ENCODE results near the gene CCDC71L.

Gene CCDC71L

DNA sequence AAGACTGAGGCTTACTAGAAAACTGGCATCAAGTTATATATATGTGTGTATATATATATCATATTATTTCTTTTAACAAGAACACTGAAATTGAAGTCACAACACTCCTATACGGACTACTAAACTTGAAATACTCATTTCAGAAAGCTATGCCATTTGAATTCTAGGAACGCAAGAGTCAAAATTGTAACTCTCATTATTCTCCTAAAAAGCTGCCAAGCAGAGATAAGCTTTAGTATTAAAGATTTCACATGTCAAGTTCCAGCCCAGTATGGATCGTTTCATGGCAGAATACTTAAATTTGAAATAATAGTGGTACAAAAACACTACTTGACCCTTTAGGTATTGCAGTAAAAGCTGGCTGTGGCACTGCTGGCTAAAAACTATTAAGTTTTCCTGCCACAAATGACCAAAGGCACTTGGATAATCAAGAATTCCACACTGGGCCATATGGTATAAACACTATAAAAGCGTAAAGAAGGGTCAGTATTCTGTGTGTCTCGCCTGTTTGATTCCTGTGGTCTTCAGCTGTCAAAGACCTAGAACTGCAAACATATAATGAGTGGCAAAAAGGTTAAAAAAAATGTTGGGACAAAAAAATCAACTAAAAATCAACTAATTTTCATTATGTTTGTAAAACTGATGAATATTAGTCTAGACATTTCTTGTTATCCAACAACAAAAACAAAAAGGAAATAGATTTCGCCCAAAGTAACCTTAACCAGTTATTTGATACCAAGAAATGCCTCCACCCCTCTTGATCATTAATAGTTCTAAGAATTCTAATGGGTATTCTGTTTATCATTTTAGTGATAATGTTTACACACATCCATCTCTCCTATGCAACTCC is 2.4 kb downstream of the CCDC71L start:
- peak; percentile 23 for DNase-seq

GRCh38 chr7:106657085-106657991 is 3.6 kb downstream of the CCDC71L start:
- peak; percentile 23 for DNase-seq

- no peak for DNase-seq
Observed at GRCh38 chr7:106655703-106656498, 5.1 kb downstream of the CCDC71L start.

GRCh38 chr7:106653488-106653887 is 7.5 kb downstream of the CCDC71L start:
- DNase-seq = no peak

DNA sequence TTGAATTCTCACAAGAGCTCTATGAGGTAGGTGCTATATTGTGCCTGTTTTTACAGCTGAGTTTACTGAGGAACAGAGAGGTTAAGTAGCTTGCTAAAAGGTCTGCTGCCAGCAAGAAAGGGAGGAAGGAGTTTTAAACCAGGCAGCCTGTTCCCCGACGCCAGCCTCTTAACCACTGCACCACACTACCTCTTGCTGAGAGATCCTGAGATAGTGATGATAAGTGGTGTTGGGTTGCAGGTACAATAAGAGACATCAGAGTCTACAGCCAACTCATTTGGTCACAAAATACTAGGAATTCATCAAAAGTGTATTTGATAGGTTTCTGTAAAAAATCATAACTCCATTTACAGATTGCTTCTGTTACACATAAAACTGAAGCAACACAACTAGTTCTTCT is 8.0 kb downstream of the CCDC71L start:
- DNase-seq = no peak

DNA sequence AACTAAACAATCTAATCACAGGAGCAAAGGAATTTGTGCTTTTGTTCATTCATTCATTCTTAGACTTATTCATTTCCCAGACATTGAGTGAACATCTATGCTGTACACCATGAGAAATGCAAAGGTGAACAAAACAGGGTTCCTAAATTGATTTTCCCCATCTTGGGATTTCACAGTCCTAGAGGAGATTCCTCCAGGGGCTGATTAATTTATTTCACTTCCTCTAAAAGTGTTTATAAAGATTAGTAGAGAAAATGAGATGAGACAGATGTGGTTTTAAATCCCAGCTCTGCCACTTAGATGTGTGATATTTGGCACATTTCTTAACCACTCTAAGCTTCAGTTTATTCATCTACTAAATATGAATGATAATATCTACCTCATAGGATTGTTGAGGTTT is 8.9 kb downstream of the CCDC71L start:
- no peak for DNase-seq

GRCh38 chr7:106646256-106646655 is 14.7 kb downstream of the CCDC71L start:
- no peak for DNase-seq

DNA sequence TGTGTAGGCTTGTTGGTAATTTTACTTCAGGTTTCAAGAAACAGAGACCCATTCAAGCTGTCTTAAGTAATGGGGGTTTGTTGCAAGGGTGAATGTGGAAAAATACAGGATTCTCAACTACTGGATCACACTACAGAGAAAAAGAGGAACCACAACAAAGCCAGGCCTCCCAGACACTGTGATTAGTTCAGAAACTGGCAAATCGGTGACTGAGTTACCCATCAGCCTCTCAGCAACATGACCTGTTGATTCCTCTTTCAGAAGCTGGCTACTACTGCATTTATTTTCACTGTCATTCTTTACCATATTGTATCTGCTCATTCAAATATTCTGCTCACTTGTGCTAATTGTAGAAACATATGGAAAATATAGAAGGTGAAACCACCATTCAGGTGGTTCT is 16.0 kb downstream of the CCDC71L start:
- DNase-seq = peak; percentile 62

- DNase-seq = no peak
Observed at GRCh38 chr7:106643216-106644000, 17.6 kb downstream of the CCDC71L start.

GRCh38 chr7:106641416-106641815 is 19.5 kb downstream of the CCDC71L start:
- DNase-seq = no peak

GRCh38 chr7:106640368-106641141 is 20.4 kb downstream of the CCDC71L start:
- no peak for DNase-seq

DNA sequence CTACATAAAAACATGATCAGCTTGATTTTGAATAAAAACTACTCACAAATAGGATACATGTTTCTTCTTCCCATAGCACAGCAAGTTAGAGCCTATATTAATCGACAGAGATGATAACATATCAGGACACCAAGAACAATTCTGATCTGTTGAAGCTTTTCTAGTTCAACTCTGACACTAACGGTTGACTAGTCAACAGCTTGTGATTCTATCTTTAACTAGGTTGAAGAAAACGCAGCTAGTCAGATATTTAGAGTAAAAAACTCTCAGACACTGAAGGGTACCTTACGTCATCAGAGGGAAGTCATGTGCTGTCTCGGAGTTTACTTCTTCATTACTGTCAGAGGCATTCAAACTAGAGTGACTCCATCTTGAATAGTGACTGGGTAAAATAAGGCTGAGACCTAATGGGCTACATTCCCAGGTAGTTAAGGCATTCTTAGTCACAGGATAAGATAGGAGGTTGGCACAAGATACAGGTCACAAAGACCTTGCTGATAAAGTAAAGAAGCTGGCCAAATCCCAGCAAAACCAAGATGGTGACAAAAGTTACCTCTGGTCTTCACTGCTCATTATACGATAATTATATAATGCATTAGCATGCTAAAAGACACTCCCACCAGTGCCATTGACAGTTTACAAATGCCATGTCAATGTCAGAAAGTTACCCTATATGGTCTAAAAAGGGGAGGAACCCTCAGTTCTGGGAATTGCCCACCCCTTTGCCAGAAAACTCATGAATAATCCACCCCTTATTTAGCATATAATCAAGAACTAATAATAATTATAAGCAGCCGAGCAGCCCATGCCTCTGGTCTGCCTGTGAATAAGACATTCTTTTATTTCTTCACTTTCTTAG is 21.3 kb downstream of the CCDC71L start:
- DNase-seq = no peak

DNA sequence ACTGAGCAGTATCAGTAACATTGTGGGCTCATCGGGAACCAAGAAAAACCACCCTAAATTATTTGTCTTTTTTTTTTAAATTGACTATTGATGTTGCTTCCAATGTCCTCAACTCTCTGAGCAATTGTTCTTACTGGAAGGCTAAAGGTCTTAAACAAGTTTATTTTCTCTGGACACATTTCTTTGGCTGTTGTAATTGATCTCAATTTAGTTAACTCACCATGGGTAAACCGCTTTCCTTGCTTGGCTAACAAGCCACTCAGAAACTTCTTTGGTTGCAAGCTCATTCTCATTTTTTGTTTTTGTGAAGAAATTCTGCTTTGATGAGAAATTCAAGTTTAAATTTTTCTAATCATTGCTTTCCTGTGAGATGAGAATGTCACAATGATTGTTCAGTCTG is 25.5 kb downstream of the CCDC71L start:
- no peak for DNase-seq

- no peak for DNase-seq
Observed at GRCh38 chr7:106634958-106635357, 26.0 kb downstream of the CCDC71L start.

DNA sequence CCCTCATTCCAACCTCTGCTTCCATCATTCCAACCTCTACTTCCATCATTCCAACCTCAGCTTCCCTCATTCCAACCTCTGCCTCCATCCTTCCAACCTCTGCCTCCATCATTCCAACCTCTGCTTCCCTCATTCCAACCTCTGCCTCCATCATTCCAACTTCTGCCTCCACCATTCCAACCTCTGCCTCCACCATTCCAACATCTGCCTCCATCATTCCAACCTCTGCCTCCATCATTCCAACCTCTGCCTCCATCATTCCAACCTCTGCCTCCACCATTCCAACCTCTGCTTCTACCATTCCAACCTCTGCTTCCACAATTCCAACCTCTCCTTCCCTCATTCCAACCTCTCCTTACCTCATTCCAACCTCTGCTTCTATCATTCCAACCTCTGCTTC is 30.3 kb downstream of the CCDC71L start:
- DNase-seq = no peak

DNA sequence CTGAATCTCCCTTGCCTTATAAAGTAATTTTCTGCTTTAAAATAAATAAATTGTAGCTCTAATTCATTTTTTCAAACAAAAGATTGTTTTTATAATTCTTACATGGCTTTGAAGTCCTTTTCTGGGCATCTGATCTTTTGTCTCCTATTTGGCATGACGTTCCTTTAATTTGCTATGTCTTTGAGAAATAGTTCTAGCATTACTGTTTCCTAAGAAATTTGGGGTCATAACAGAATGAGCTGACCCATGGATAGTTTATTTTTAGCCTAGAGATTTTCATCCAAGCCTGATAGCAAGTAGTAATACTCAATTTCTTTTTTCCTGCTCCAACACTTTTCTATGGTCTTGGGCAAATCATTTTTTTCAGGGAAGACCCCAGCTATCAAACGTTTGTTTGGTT is 31.4 kb downstream of the CCDC71L start:
- no peak for DNase-seq

DNA sequence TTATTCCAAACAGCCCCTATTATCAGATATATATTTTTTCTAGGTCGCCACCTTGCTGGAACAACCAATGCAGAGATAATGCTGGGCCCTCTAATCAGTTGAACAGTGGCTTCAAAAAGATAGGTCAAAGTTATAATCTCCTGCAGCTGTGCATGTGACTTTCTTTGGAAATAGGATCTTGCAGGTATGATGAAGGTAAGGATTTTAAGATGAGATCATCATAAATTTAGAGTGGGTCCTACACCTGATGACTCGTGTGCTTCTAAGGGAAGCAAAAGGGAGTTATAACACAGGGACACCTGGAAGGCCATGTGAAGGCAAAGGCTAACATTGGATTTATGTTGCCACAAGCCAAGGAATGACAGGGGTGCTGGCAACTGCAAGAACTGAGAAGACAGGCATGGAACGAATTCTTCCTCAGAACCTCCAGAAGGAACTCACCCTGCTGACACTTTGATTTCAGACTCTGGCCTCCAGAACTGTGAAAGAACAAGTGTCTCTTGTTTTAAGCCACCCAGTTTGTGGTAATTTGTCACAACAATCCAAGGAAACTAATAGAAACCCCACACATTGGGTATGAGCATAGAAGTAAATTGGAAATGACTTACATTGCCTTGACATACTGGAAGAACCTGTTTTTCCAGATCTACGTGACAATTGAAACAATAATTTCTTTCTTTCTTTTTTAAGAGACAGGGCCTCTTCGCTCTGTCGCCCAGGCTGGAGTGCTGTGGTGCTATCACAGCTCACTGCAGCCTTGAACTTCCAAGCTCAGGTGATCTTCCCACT is 34.4 kb downstream of the CCDC71L start:
- DNase-seq = no peak

GRCh38 chr7:106625678-106626301 is 35.2 kb downstream of the CCDC71L start:
- peak; percentile 32 for DNase-seq

- no peak for DNase-seq
Observed at GRCh38 chr7:106623853-106624252, 37.1 kb downstream of the CCDC71L start.
